GM12891 (cell line): ENCODE measurements around the gene SNX24.
"Not testable (repeated sequence)": the region's sequence is repeated elsewhere in the genome, so short reads cannot be mapped to it uniquely, and the experiment has no call there.

Experiments
- POLR2A ChIP-seq: IDR thresholded peaks from 2 replicates; pipeline ENCODE4 v1.6.1; 2011; ENCODE audit warnings: low read depth, low read length, control low read depth
- POLR2AphosphoS5 ChIP-seq: IDR thresholded peaks from 2 replicates; pipeline ENCODE4 v1.6.1; 2011; ENCODE audit warnings: low read depth, low read length, control low read depth

- TF ChIP-seq POLR2A, POLR2AphosphoS5: not testable (repeated sequence)
Observed at GRCh38 chr5:122857538-122857937, 12.1 kb downstream of the SNX24 start.
